H9 (cell line): Measurements from ENCODE around the gene ADAT3. TPM values are rescaled to one million over a fixed set of nuclear protein-coding genes. Genes with fewer than 3 reads are reported as not detected.

Source experiments
- DNase-seq: peaks from one replicate; pipeline ENCODE4 v3.0.0-alpha.2; 2017
- H2AFZ ChIP-seq: one replicate; pipeline ENCODE4 v1.6.1; 2013; ENCODE audit warnings: mild to moderate bottlenecking, low read length, control low read depth, moderate library complexity
- H2AK5ac ChIP-seq: 2 replicates; pipeline ENCODE4 v1.6.1; 2013; ENCODE audit warnings: low read length, control low read depth, mixed read lengths; ENCODE audit not compliant: insufficient read length
- H2BK120ac ChIP-seq: one replicate; pipeline ENCODE4 v1.6.1; 2013; ENCODE audit warnings: low read depth, mild to moderate bottlenecking, low read length, control low read depth, inconsistent platforms; ENCODE audit not compliant: poor library complexity, severe bottlenecking
- H2BK12ac ChIP-seq: 2 replicates; pipeline ENCODE4 v1.6.1; 2013; ENCODE audit warnings: low read length, control low read depth, mixed read lengths, low read depth; ENCODE audit not compliant: insufficient read length
- H2BK15ac ChIP-seq: 2 replicates; pipeline ENCODE4 v1.6.1; 2013; ENCODE audit warnings: low read depth, low read length, control low read depth
- H2BK20ac ChIP-seq: one replicate; pipeline ENCODE4 v1.6.1; 2013; ENCODE audit warnings: low read depth, mild to moderate bottlenecking, low read length, control low read depth, inconsistent platforms; ENCODE audit not compliant: poor library complexity, severe bottlenecking
- H2BK5ac ChIP-seq: 2 replicates; pipeline ENCODE4 v1.6.1; 2013; ENCODE audit warnings: low read length, control low read depth, mixed read lengths; ENCODE audit not compliant: insufficient read length
- H3K14ac ChIP-seq: 2 replicates; pipeline ENCODE4 v1.6.1; 2013; ENCODE audit warnings: low read length, control low read depth; ENCODE audit not compliant: insufficient read depth
- H3K18ac ChIP-seq: 2 replicates; pipeline ENCODE4 v1.6.1; 2013; ENCODE audit warnings: low read depth, mild to moderate bottlenecking, mixed read lengths, low read length, control low read depth; ENCODE audit not compliant: insufficient read length
- H3K23ac ChIP-seq: 2 replicates; pipeline ENCODE4 v1.6.1; 2013; ENCODE audit warnings: low read length, control low read depth, mixed read lengths, low read depth; ENCODE audit not compliant: insufficient read length
- H3K23me2 ChIP-seq: 2 replicates; pipeline ENCODE4 v1.6.1; 2013; ENCODE audit warnings: low read depth, mild to moderate bottlenecking, mixed read lengths, low read length, control low read depth; ENCODE audit not compliant: insufficient read length, poor library complexity, severe bottlenecking
- H3K27ac ChIP-seq: 2 replicates; pipeline ENCODE4 v1.5.1; 2013; ENCODE audit warnings: low read length, control low read depth, mixed read lengths, low read depth; ENCODE audit not compliant: insufficient read length
- H3K27me3 ChIP-seq: 2 replicates; pipeline ENCODE4 v1.6.1; 2013; ENCODE audit warnings: low read length, control low read depth, inconsistent platforms; ENCODE audit not compliant: insufficient read depth
- H3K4ac ChIP-seq: 2 replicates; pipeline ENCODE4 v1.6.1; 2013; ENCODE audit warnings: low read depth, mild to moderate bottlenecking, control low read depth, inconsistent platforms, low read length, moderate library complexity
- H3K4me1 ChIP-seq: 2 replicates; pipeline ENCODE4 v1.6.1; 2013; ENCODE audit warnings: low read length, control low read depth, inconsistent platforms; ENCODE audit not compliant: insufficient read depth
- H3K4me2 ChIP-seq: 2 replicates; pipeline ENCODE4 v1.6.1; 2013; ENCODE audit warnings: low read length, control low read depth, mixed read lengths; ENCODE audit not compliant: insufficient read length, insufficient read depth
- H3K56ac ChIP-seq: 2 replicates; pipeline ENCODE4 v1.6.1; 2013; ENCODE audit warnings: low read depth, mild to moderate bottlenecking, mixed read lengths, low read length, control low read depth; ENCODE audit not compliant: insufficient read length
- H3K79me1 ChIP-seq: 2 replicates; pipeline ENCODE4 v1.6.1; 2013; ENCODE audit warnings: low read depth, mild to moderate bottlenecking, moderate library complexity, low read length, control low read depth, inconsistent platforms; ENCODE audit not compliant: insufficient read depth, poor library complexity, severe bottlenecking
- H3K79me2 ChIP-seq: 2 replicates; pipeline ENCODE4 v1.6.1; 2013; ENCODE audit warnings: low read length, control low read depth, inconsistent platforms; ENCODE audit not compliant: insufficient read depth
- H3K9ac ChIP-seq: 2 replicates; pipeline ENCODE4 v1.6.1; 2013; ENCODE audit warnings: low read length, control low read depth, mixed read lengths; ENCODE audit not compliant: insufficient read length; ENCODE audit errors: extremely low read depth
- H3K9me3 ChIP-seq: one replicate; pipeline ENCODE4 v1.6.1; 2013; ENCODE audit warnings: low read depth, low read length, inconsistent platforms; ENCODE audit not compliant: control insufficient read depth
- H3T11ph ChIP-seq: one replicate; pipeline ENCODE4 v1.6.1; 2013; ENCODE audit warnings: mild to moderate bottlenecking, low read length, control low read depth, inconsistent platforms
- H4K20me1 ChIP-seq: one replicate; pipeline ENCODE4 v1.6.1; 2013; ENCODE audit not compliant: control insufficient read depth, insufficient read length, insufficient read depth
- H4K5ac ChIP-seq: 2 replicates; pipeline ENCODE4 v1.6.1; 2013; ENCODE audit warnings: low read depth, mild to moderate bottlenecking, mixed read lengths, low read length, control low read depth; ENCODE audit not compliant: insufficient read length
- H4K8ac ChIP-seq: replicated peaks from 2 replicates; pipeline ENCODE4 v1.6.1; 2013; ENCODE audit warnings: low read length, control low read depth, mixed read lengths, low read depth; ENCODE audit not compliant: insufficient read length
- H4K91ac ChIP-seq: 2 replicates; pipeline ENCODE4 v1.6.1; 2013; ENCODE audit warnings: low read depth, mild to moderate bottlenecking, moderate library complexity, mixed read lengths, low read length, control low read depth; ENCODE audit not compliant: insufficient read length
- H3K27ac Mint-ChIP-seq, 3 experiments: 2 replicates in 2 of 3; 3 replicates in 1 of 3; pipeline ENCODE4 v1.8.0; 2020 to 2021; ENCODE audit warnings: mixed read lengths in 3 of 3, mild to moderate bottlenecking in 1 of 3, moderate library complexity in 1 of 3
- H3K27me3 Mint-ChIP-seq: 2 replicates; pipeline ENCODE4 v1.8.0; 2021; ENCODE audit warnings: low read depth, mild to moderate bottlenecking, moderate library complexity, mixed read lengths
- H3K36me3 Mint-ChIP-seq, 3 experiments: 2 replicates in 2 of 3; 3 replicates in 1 of 3; pipeline ENCODE4 v1.8.0; 2020 to 2021; ENCODE audit warnings: low read depth in 3 of 3, mixed read lengths in 3 of 3; ENCODE audit not compliant: insufficient read depth in 1 of 3
- H3K4me1 Mint-ChIP-seq, 2 experiments: 2 replicates each; pipeline ENCODE4 v1.8.0; 2020; ENCODE audit warnings: mixed read lengths in 2 of 2
- H3K4me3 Mint-ChIP-seq, 2 experiments: 2 replicates in 1 of 2; 3 replicates in 1 of 2; pipeline ENCODE4 v1.8.0; 2020 to 2021; ENCODE audit warnings: mild to moderate bottlenecking in 2 of 2, mixed read lengths in 2 of 2, moderate library complexity in 1 of 2
- H3K9me3 Mint-ChIP-seq, 2 experiments: 2 replicates in 1 of 2; 3 replicates in 1 of 2; pipeline ENCODE4 v1.8.0; 2020; ENCODE audit warnings: mild to moderate bottlenecking in 2 of 2, mixed read lengths in 2 of 2, moderate library complexity in 1 of 2
- WGBS: extraction: QIAGEN DNeasy Blood & Tissue Kit; methylation state at CpG from one replicate; pipeline ENCODE4 v1.1.7; 2013; ENCODE audit warnings: missing lambda C conversion rate, low lambda C conversion rate, mixed read lengths; ENCODE audit not compliant: insufficient read length; ENCODE audit errors: extremely low coverage; 5-methylcytosine and 5-hydroxymethylcytosine counted together
- total RNA-seq: library from RNA; stranded (reverse); gene quantifications from 2 replicates; pipeline ENCODE4 v1.2.1, GENCODE V29; 2021
- TF ChIP-seq, protein P1 (sequence below): fragments of 200-600 bp; sonication (generic); conservative IDR thresholded peaks from 3 replicates; pipeline ENCODE4 v1.8.0; 2021; ENCODE audit warnings: antibody characterized with exemption, mild to moderate bottlenecking

Gene ADAT3
- total RNA-seq, 1 experiment from 2014 or later = 12.2 TPM

DNA sequence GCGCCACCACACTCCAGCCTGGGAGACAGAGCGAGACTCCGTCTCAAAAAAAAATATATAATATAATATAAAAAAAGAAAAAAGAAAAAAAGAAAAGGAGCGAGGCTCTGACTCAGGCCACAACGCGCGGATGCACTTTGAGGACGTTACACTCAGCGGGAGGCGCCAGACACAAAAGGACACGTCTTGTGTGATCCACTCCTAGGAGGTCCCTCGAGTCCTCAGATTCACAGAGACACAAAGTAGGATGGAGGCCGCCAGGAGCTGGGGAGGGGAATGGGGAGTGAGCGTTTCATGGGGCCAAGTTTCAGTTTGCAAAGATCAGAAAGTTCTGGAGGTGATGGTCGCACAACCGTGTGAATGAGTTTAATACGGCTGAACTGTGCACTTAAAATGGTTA is 11.4 kb upstream of the ADAT3 start:
- no peaks in the 10 kb centered on the region for H4K20me1 ChIP-seq
- no peak overlapping the region for H3K18ac ChIP-seq
- H4K5ac ChIP-seq = no peak overlapping the region
- no peaks in the 10 kb centered on the region; a peak in 1 of 5 replicates for H3K9me3 Mint-ChIP-seq
- no peak overlapping the region for H3K4ac ChIP-seq
- no peak overlapping the region for H3K23ac ChIP-seq
- no peaks in the 10 kb centered on the region for H3K79me2 ChIP-seq
- H3T11ph ChIP-seq = no peak overlapping the region
- H3K14ac ChIP-seq = no peak overlapping the region
- no peak overlapping the region for H4K91ac ChIP-seq
- H2AK5ac ChIP-seq = no peak overlapping the region
- H2BK20ac ChIP-seq = no peak overlapping the region
- no peak overlapping the region for H2BK12ac ChIP-seq
- no peak overlapping the region for H4K8ac ChIP-seq
- no peak overlapping the region for H3K4me3 Mint-ChIP-seq
- peaks cover 8 to 9% of the 10 kb centered on the region in 2 experiments for H3K4me1 Mint-ChIP-seq
- H3K56ac ChIP-seq = no peak overlapping the region
- H3K4me1 ChIP-seq = no peaks in the 10 kb centered on the region
- H3K27ac Mint-ChIP-seq = no peak overlapping the region
- no peak overlapping the region for H3K27ac ChIP-seq
- no peak overlapping the region for H3K4me2 ChIP-seq
- no peaks in the 10 kb centered on the region for H3K27me3 ChIP-seq
- TF ChIP-seq, protein P1, sequence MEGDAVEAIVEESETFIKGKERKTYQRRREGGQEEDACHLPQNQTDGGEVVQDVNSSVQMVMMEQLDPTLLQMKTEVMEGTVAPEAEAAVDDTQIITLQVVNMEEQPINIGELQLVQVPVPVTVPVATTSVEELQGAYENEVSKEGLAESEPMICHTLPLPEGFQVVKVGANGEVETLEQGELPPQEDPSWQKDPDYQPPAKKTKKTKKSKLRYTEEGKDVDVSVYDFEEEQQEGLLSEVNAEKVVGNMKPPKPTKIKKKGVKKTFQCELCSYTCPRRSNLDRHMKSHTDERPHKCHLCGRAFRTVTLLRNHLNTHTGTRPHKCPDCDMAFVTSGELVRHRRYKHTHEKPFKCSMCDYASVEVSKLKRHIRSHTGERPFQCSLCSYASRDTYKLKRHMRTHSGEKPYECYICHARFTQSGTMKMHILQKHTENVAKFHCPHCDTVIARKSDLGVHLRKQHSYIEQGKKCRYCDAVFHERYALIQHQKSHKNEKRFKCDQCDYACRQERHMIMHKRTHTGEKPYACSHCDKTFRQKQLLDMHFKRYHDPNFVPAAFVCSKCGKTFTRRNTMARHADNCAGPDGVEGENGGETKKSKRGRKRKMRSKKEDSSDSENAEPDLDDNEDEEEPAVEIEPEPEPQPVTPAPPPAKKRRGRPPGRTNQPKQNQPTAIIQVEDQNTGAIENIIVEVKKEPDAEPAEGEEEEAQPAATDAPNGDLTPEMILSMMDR = no peak
- H3K23me2 ChIP-seq = no peaks in the 10 kb centered on the region
- no peak overlapping the region for H2BK120ac ChIP-seq
- no CpG with 5 or more reads among the region's 17 CpGs for WGBS
- no peaks in the 10 kb centered on the region; a peak in 1 of 7 replicates for H3K36me3 Mint-ChIP-seq
- H3K9me3 ChIP-seq = no peaks in the 10 kb centered on the region
- no peak overlapping the region for H3K9ac ChIP-seq
- H3K79me1 ChIP-seq = no peaks in the 10 kb centered on the region
- peak; percentile 33 for DNase-seq
- no peak overlapping the region for H2AFZ ChIP-seq
- no peak overlapping the region for H2BK5ac ChIP-seq
- H3K27me3 Mint-ChIP-seq = peaks cover 11% of the 10 kb centered on the region
- H2BK15ac ChIP-seq = no peak overlapping the region
